ENCODE measurements around the gene MAP3K15.

GRCh38 chrX:19462879-19463278 lies 52.4 kb downstream of the MAP3K15 start:
- TF ChIP-seq POLR2A (IDR thresholded peaks at IDR 0.05; ENCODE audit: low read length) (no peak), GATA1 (IDR thresholded peaks at IDR 0.05; ENCODE audit: low read depth, low read length) (no peak)
